HEK293T (cell line): ENCODE measurements around the gene CYP4F8.
A peak's percentile ranks its signal among the peaks of the same experiment; 100 is the strongest.

Experiments
- CTCF ChIA-PET: fragments of 350-600 bp; formaldehyde crosslinking; extraction: SDS; loops from one replicate; lab custom pipeline; 2021; ENCODE audit warnings: antibody characterized with exemption, inconsistent platforms; lab: Yijun Ruan, JAX
- POLR2A ChIA-PET: fragments of 350-600 bp; formaldehyde crosslinking; extraction: SDS; loops from one replicate; lab custom pipeline; 2020; ENCODE audit warnings: antibody characterized with exemption, inconsistent platforms; lab: Yijun Ruan, JAX
- DNase-seq: peaks from one replicate; pipeline ENCODE4 v3.0.0; 2012; ENCODE audit warnings: mixed read lengths; ENCODE audit errors: extremely low spot score
- ARNT ChIP-seq: fragments of 450-650 bp; IDR thresholded peaks from 2 replicates; pipeline ENCODE4 v1.6.1; 2017; ENCODE audit warnings: mild to moderate bottlenecking
- BHLHE40 ChIP-seq: fragments of 450-650 bp; IDR thresholded peaks from 2 replicates; pipeline ENCODE4 v1.6.1; 2016; ENCODE audit warnings: mild to moderate bottlenecking, moderate library complexity, borderline replicate concordance
- CTBP1 ChIP-seq: fragments of 450-650 bp; IDR thresholded peaks from 2 replicates; pipeline ENCODE4 v1.6.1; 2016; ENCODE audit warnings: borderline replicate concordance
- ELF4 ChIP-seq: fragments of 450-650 bp; IDR thresholded peaks from 2 replicates; pipeline ENCODE4 v1.6.1; 2017; ENCODE audit warnings: antibody characterized with exemption
- FOXA1 ChIP-seq: fragments of 450-650 bp; IDR thresholded peaks from 2 replicates; pipeline ENCODE4 v1.6.1; 2016; ENCODE audit warnings: mild to moderate bottlenecking
- FOXK2 ChIP-seq: fragments of 450-650 bp; IDR thresholded peaks from 2 replicates; pipeline ENCODE4 v1.6.1; 2016; ENCODE audit warnings: mild to moderate bottlenecking
- FOXM1 ChIP-seq: fragments of 450-650 bp; IDR thresholded peaks from 2 replicates; pipeline ENCODE4 v1.6.1; 2017; ENCODE audit warnings: mild to moderate bottlenecking, borderline replicate concordance
- HDGF ChIP-seq: fragments of 450-650 bp; IDR thresholded peaks from 2 replicates; pipeline ENCODE4 v1.6.1; 2017; ENCODE audit warnings: antibody characterized with exemption, borderline replicate concordance
- L3MBTL2 ChIP-seq: fragments of 450-650 bp; conservative IDR thresholded peaks from 2 replicates; pipeline ENCODE4 v1.6.1; 2016; ENCODE audit warnings: mild to moderate bottlenecking
- LEF1 ChIP-seq: fragments of 450-650 bp; IDR thresholded peaks from 2 replicates; pipeline ENCODE4 v1.6.1; 2017; ENCODE audit warnings: mild to moderate bottlenecking, borderline replicate concordance
- NFRKB ChIP-seq: fragments of 450-650 bp; IDR thresholded peaks from 2 replicates; pipeline ENCODE4 v1.6.1; 2016; ENCODE audit warnings: mild to moderate bottlenecking, moderate library complexity
- SP1 ChIP-seq: fragments of 450-650 bp; IDR thresholded peaks from 2 replicates; pipeline ENCODE4 v1.6.1; 2017
- SUZ12 ChIP-seq: fragments of 450-650 bp; IDR thresholded peaks from 2 replicates; pipeline ENCODE4 v1.6.1; 2016; ENCODE audit warnings: mild to moderate bottlenecking
- TARDBP ChIP-seq: fragments of 450-650 bp; IDR thresholded peaks from 2 replicates; pipeline ENCODE4 v1.6.1; 2016
- ZNF384 ChIP-seq: fragments of 450-650 bp; IDR thresholded peaks from 2 replicates; pipeline ENCODE4 v1.6.1; 2016
- TF ChIP-seq, protein P1 (sequence below): fragments of 450-650 bp; IDR thresholded peaks from 2 replicates; pipeline ENCODE4 v1.6.1; 2016

The CYP4F8 gene

DNA sequence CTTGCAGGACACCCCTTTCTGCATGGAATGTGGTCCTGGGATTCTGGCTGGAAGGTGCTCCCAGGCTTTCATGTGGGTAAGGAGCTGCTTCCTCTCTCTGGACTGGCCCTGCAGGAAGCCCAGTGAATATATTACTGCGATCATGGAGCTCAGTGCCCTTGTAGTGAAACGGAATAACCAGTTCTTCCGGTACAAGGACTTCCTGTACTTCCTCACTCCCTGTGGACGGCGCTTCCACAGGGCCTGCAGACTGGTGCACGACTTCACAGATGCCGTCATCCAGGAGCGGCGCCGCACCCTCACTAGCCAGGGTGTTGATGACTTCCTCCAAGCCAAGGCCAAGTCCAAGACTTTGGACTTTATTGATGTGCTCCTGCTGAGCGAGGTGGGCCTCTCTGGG lies 8.0 kb downstream of the CYP4F8 start:
- CTCF ChIA-PET = no interaction called here

DNA sequence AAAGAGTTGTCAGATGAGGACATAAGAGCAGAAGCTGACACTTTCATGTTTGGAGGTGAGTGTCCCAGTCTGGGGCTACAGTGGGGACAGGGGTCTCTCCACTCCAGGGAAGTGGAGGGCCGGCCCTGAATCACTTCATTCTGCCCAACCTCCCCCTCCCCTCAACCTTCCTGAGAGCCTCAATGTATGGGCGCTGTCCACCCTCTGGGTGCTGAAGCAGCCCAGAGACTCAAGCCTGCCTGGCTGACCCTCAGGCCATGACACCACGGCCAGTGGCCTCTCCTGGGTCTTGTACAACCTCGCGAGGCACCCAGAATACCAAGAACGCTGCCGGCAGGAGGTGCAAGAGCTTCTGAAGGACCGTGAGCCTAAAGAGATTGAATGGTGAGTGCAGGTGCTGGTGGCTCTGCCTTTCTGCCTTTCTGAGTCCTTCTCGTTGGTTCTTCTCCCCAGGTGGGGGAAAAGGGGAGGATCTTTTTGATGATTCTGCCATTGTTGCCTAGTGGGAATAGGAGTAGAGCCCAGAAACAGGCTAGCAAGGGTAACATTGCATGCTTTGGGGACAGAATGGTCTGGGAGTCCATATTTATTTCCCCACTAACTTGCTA lies 8.8 kb downstream of the CYP4F8 start:
- TF ChIP-seq LEF1 = no peak
- no peak for TF ChIP-seq TARDBP
- no peak for TF ChIP-seq FOXM1
- no peak for TF ChIP-seq L3MBTL2
- no peak for TF ChIP-seq ELF4
- ChIA-PET POLR2A (no interaction called here), CTCF (no interaction called here)
- DNase-seq = no peak

More for the DNA sequence above, 8.0 kb downstream of the CYP4F8 start:
- no peak for DNase-seq
- POLR2A ChIA-PET = no interaction called here
- no peak for TF ChIP-seq ZNF384
- no peak for TF ChIP-seq TARDBP
- no peak for TF ChIP-seq FOXM1
- no peak for TF ChIP-seq ARNT
- no peak for TF ChIP-seq SUZ12
- no peak for TF ChIP-seq BHLHE40
- TF ChIP-seq HDGF = no peak
- TF ChIP-seq L3MBTL2 = no peak
- TF ChIP-seq FOXK2 = no peak
- no peak for TF ChIP-seq LEF1
- TF ChIP-seq SP1 = no peak
- TF ChIP-seq, protein P1, sequence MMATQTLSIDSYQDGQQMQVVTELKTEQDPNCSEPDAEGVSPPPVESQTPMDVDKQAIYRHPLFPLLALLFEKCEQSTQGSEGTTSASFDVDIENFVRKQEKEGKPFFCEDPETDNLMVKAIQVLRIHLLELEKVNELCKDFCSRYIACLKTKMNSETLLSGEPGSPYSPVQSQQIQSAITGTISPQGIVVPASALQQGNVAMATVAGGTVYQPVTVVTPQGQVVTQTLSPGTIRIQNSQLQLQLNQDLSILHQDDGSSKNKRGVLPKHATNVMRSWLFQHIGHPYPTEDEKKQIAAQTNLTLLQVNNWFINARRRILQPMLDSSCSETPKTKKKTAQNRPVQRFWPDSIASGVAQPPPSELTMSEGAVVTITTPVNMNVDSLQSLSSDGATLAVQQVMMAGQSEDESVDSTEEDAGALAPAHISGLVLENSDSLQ = no peak
- no peak for TF ChIP-seq FOXA1

DNA sequence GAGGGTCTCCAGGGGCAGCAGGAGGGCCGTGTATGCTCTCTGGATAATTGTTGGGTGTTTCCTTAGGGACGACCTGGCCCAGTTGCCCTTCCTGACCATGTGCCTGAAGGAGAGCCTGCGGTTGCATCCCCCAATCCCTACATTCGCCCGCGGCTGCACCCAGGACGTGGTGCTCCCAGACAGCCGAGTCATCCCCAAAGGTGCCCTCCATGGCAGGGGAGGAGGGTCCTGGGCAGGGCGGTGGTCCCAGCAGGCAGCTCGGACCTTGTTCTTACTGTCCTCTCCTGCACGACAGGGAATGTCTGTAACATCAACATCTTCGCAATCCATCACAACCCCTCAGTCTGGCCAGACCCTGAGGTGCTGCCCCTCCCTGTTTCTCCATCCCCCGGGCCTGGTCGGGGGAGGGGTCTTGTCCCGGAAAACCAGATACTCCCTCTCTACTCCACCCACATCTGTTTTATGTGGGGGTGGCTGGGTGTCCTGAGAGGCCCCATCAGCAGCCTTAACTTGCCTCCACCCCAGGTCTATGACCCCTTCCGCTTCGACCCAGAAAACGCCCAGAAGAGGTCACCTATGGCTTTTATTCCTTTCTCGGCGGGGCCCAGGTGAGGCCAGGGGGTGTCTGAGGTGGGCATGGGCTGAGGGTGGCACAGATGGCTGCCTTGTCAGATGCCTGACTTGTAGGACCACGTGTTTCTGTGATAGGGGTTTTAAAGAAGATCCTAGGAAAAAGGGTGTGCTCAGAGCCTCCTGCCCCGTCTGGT lies 13.4 kb downstream of the CYP4F8 start:
- TF ChIP-seq ELF4 (no peak), ARNT (no peak), CTBP1 (no peak), BHLHE40 (no peak), ZNF384 (no peak), FOXM1 (no peak), FOXA1 (no peak), TARDBP (no peak), NFRKB (no peak), L3MBTL2 (no peak)
- TF ChIP-seq, protein P1 = no peak
- ChIA-PET POLR2A (no interaction called here), CTCF (no interaction called here)
- no peak for DNase-seq

DNA sequence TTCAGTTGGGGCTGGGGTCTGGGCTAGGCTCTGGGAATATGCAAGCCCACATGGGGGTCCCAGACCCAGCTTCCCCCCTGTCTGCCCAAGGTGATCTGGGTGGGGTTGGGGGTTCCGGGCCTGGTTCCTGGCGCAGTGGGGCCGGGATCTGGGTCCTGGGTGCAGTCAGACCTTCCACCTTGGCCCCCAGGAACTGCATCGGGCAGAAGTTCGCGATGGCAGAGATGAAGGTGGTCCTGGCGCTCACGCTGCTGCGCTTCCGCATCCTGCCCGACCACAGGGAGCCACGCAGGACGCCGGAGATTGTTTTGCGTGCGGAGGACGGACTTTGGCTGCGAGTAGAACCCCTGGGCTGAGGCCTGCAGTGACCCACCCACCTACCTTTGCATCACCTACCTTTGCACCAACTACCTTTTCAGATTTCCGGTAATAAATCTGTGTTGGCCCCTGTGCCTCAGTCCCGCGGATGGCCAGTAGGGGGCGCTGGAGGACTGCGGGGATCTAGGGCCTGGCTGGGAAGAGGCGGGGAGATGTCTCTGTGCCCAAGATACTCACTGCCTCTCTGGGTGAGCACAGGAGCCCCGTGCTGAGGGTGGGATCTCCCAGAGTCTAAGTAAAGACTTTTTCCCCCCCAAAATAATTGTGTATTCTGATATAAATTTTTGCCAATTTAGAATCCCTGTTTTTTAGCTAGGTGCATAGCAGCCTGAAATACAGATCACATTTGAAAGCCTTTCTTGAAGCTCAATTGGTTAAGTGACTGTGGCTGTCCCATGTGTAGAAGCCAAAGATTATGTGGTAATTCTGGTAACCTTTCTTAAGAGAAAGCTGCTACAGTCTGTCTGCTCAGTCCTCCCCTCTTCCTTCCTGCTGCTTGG lies 14.2 kb downstream of the CYP4F8 start:
- TF ChIP-seq, protein P1 = peak; percentile 77
- no peak for TF ChIP-seq L3MBTL2

DNA sequence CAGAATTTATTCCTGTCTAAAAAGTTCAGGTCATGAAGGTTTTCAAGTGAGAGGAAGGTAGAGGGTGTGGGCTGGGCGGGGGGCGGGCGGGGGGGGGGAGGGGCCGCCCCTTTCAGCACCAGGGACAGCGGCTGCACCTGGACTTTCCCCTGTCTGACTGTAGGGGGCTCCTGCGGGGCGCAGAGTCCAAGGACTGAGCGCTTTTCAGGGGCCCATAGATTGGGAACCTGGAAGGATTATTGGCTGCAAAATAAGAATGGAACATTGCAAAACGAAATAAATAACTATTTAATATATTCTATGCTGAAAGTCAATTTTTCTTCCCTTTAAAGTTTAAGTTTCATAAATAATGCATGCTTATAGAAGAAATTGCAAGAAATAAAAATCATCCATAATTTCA lies 16.8 kb downstream of the CYP4F8 start:
- peak; percentile 62 for DNase-seq
- TF ChIP-seq, protein P1 = no peak
- no peak for TF ChIP-seq TARDBP
- TF ChIP-seq NFRKB = no peak
- ChIA-PET CTCF (no interaction called here), POLR2A (no interaction called here)

More for the DNA sequence above, 14.2 kb downstream of the CYP4F8 start:
- peak; percentile 78 for DNase-seq
- POLR2A ChIA-PET = no interaction called here
- CTCF ChIA-PET = interaction anchor here (0.6 kb wide), 2 partner anchors 235 to 708 kb away, joined by 3 to 4 read pairs; no protein-coding TSS in a partner anchor
